Measurements from ENCODE around the gene SEC23B.

SEC23B gene

DNA sequence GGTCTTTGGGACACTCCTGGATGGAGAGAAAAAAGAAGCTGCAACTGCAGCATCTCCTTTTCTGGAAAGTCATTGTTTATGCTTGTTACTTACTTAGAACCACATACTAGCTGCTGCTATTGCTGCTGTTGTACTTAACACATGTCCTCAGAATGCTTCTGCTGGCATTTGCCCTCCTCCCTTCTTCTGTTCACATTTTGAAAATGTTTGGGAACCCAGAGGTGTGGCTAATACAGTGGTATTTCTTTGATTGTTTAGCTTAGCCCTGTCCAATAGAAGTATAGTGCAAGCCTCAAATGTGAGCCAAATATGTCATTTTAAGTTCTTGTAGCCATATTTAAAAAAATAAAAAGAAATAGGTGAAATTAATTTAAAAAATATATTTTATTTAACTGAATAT is 88.5 kb downstream of the SEC23B start:
- Histone ChIP-seq H3K4me1 (ENCODE audit: insufficient read depth, low read length) (no peaks in the 10 kb centered on the region), H4K20me1 (ENCODE audit: insufficient read depth, low read length) (no peaks in the 10 kb centered on the region), H2AFZ (ENCODE audit: low read depth, low read length) (no peak overlapping the region), H3K27me3 (ENCODE audit: insufficient read depth, low read length, poor library complexity) (peaks cover 12% of the 10 kb centered on the region), H3K27ac (ENCODE audit: low read length) (no peak overlapping the region), H3K79me2 (ENCODE audit: insufficient read depth, low read length) (no peaks in the 10 kb centered on the region), H3K36me3 (ENCODE audit: insufficient read depth, low read length) (no peaks in the 10 kb centered on the region), H3K4me3 (ENCODE audit: low read depth in 1 of 2, low read length in 2 of 2) (no peak overlapping the region), H3K9ac (ENCODE audit: low read depth, low read length) (no peak overlapping the region), H3K9me3 (ENCODE audit: insufficient read depth, low read length, severe bottlenecking) (no peaks in the 10 kb centered on the region), H3K4me2 (ENCODE audit: insufficient read depth, low read length) (no peak overlapping the region)
- no peak for TF ChIP-seq EZH2 (IDR thresholded peaks at IDR 0.05; ENCODE audit: borderline replicate concordance, low read depth, low read length, severe bottlenecking)
- TF ChIP-seq CTCF (IDR thresholded peaks at IDR 0.05; ENCODE audit: borderline replicate concordance, extremely low read depth, low read length, poor library complexity, severe bottlenecking): no peak
- DNase-seq (no peak), ATAC-seq (ENCODE audit: insufficient read depth, low read depth) (no peak)

DNA sequence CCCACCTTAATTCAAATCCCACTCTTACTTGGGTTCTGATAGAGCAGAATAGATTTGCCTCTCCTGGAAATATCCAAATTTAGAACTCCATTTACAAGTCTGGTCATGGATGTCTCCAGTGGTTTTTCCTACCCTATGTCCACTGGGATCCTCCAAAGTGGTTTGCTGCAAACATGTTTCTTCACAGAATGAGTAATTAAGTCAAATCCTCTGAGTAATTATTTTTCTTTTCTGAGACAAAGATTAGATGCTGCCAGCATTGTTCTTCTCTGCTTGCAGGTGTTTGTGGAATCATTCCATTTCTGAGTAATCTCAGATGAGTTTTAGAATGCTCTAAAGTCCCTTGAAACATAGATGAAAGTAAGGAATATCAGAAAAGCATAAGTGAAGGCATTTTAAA is 102.0 kb downstream of the SEC23B start:
- Histone ChIP-seq H3K4me2 (ENCODE audit: insufficient read depth, low read length) (no peak overlapping the region), H3K9me3 (ENCODE audit: insufficient read depth, low read length, severe bottlenecking) (no peaks in the 10 kb centered on the region), H2AFZ (ENCODE audit: low read depth, low read length) (no peak overlapping the region), H3K4me3 (ENCODE audit: low read depth in 1 of 2, low read length in 2 of 2) (no peak overlapping the region), H3K79me2 (ENCODE audit: insufficient read depth, low read length) (no peaks in the 10 kb centered on the region), H3K27ac (ENCODE audit: low read length) (no peak overlapping the region), H3K27me3 (ENCODE audit: insufficient read depth, low read length, poor library complexity) (no peaks in the 10 kb centered on the region), H4K20me1 (ENCODE audit: insufficient read depth, low read length) (no peaks in the 10 kb centered on the region), H3K9ac (ENCODE audit: low read depth, low read length) (no peak overlapping the region), H3K36me3 (ENCODE audit: insufficient read depth, low read length) (no peaks in the 10 kb centered on the region), H3K4me1 (ENCODE audit: insufficient read depth, low read length) (no peaks in the 10 kb centered on the region)
- ATAC-seq (ENCODE audit: insufficient read depth, low read depth) (no peak), DNase-seq (no peak)
- TF ChIP-seq EZH2 (IDR thresholded peaks at IDR 0.05; ENCODE audit: borderline replicate concordance, low read depth, low read length, severe bottlenecking): no peak
- TF ChIP-seq CTCF (IDR thresholded peaks at IDR 0.05; ENCODE audit: borderline replicate concordance, extremely low read depth, low read length, poor library complexity, severe bottlenecking): no peak

Measured in DND-41 (cell line).